Testis (tissue), 2 donors: Measurements from ENCODE around the gene IRGC.

Source experiments
- CTCF ChIP-seq, 3 experiments: fragments of 450-650 bp in 2 of 3; fragments of 200-600 bp in 1 of 3; sonication (generic) in 1 of 3; IDR thresholded peaks; one replicate each; pipeline ENCODE4 v1.5.1; 2016 to 2019; ENCODE audit warnings: antibody characterized with exemption in 3 of 3, mild to moderate bottlenecking in 2 of 3, moderate library complexity in 1 of 3
- POLR2A ChIP-seq: fragments of 450-650 bp; IDR thresholded peaks from one replicate; pipeline ENCODE4 v1.6.1; 2017; ENCODE audit warnings: antibody characterized with exemption, mild to moderate bottlenecking, moderate library complexity

- TF ChIP-seq CTCF (IDR thresholded peaks at IDR 0.05) (no peak), POLR2A (no peak)
Measured at GRCh38 chr19:43738780-43739211, 22.9 kb downstream of the IRGC start.
